ENCODE data around the gene CYP27C1. TPM values are rescaled to one million over a fixed set of nuclear protein-coding genes. Genes with fewer than 3 reads are reported as not detected.

Gene CYP27C1
- polyA plus RNA-seq, 2 of the 4 experiments (the other 2 are of a cell fraction) = 2.2 to 4.6 TPM

GRCh38 chr2:127160676-127161075 is 59.4 kb downstream of the CYP27C1 start:
- ChIA-PET CTCF (interaction anchor here (1.1 to 1.3 kb wide), 2 partner anchors 86 to 93 kb away, joined by 3 to 4 read pairs; no protein-coding TSS in a partner anchor), POLR2A (no interaction called here)
- FAIRE-seq (no peak), DNase-seq (ENCODE audit: low read depth in 1 of 2, low spot score in 1 of 2) (no peak), ATAC-seq (no peak)
- Histone ChIP-seq H3K9me3 (no peaks in the 10 kb centered on the region), H3K4me1 (peaks cover 12% of the 10 kb centered on the region), H3K4me2 (no peak overlapping the region), H3K4me3 (no peak overlapping the region), H3K27ac (no peak overlapping the region)
- WGBS (ENCODE audit: missing lambda C conversion rate) = 55% methylated on average over 3 of the region's 3 CpGs
- TF ChIP-seq E2F6 (IDR thresholded peaks at IDR 0.05; ENCODE audit: borderline replicate concordance, low read depth) (no peak), FOSB (CRISPR knock-in tag; IDR thresholded peaks at IDR 0.05) (no peak), ELK1 (IDR thresholded peaks at IDR 0.05; ENCODE audit: low read depth, low read length) (no peak), NR3C1 (IDR thresholded peaks at IDR 0.05) (no peak), JUNB (IDR thresholded peaks at IDR 0.05) (no peak), HMGXB4 (CRISPR knock-in tag; IDR thresholded peaks at IDR 0.05; ENCODE audit: borderline replicate concordance) (no peak), USF2 (IDR thresholded peaks at IDR 0.05) (no peak), ZC3H11A (IDR thresholded peaks at IDR 0.05) (no peak), ATOH8 (CRISPR knock-in tag; IDR thresholded peaks at IDR 0.05; ENCODE audit: low read depth) (no peak), NPAS2 (CRISPR knock-in tag; IDR thresholded peaks at IDR 0.05; ENCODE audit: borderline replicate concordance) (no peak), EP300 (IDR thresholded peaks at IDR 0.05) (no peak), KDM1A (IDR thresholded peaks at IDR 0.05; ENCODE audit: low read depth) (no peak)
- TF ChIP-seq, protein P1, sequence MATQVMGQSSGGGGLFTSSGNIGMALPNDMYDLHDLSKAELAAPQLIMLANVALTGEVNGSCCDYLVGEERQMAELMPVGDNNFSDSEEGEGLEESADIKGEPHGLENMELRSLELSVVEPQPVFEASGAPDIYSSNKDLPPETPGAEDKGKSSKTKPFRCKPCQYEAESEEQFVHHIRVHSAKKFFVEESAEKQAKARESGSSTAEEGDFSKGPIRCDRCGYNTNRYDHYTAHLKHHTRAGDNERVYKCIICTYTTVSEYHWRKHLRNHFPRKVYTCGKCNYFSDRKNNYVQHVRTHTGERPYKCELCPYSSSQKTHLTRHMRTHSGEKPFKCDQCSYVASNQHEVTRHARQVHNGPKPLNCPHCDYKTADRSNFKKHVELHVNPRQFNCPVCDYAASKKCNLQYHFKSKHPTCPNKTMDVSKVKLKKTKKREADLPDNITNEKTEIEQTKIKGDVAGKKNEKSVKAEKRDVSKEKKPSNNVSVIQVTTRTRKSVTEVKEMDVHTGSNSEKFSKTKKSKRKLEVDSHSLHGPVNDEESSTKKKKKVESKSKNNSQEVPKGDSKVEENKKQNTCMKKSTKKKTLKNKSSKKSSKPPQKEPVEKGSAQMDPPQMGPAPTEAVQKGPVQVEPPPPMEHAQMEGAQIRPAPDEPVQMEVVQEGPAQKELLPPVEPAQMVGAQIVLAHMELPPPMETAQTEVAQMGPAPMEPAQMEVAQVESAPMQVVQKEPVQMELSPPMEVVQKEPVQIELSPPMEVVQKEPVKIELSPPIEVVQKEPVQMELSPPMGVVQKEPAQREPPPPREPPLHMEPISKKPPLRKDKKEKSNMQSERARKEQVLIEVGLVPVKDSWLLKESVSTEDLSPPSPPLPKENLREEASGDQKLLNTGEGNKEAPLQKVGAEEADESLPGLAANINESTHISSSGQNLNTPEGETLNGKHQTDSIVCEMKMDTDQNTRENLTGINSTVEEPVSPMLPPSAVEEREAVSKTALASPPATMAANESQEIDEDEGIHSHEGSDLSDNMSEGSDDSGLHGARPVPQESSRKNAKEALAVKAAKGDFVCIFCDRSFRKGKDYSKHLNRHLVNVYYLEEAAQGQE (IDR thresholded peaks at IDR 0.05) = no peak

GRCh38 chr2:127159543-127159942 is 60.6 kb downstream of the CYP27C1 start:
- no peaks in the 10 kb centered on the region for H3K9me3 ChIP-seq
- FAIRE-seq (no peak), DNase-seq (ENCODE audit: low read depth in 1 of 2, low spot score in 1 of 2) (no peak), ATAC-seq (no peak)
- TF ChIP-seq FOXS1 (CRISPR knock-in tag; IDR thresholded peaks at IDR 0.05) (no peak), CHD4 (IDR thresholded peaks at IDR 0.05; ENCODE audit: borderline replicate concordance) (no peak), TFCP2L1 (CRISPR knock-in tag; IDR thresholded peaks at IDR 0.05) (no peak)
- 67% methylated on average over 2 of the region's 2 CpGs for WGBS (ENCODE audit: missing lambda C conversion rate)
- H3K4me3 ChIP-seq = no peak overlapping the region
- ChIA-PET POLR2A (interaction anchor here (0.7 kb wide), 1 partner anchor 134 kb away, joined by 4 read pairs; no protein-coding TSS in a partner anchor), CTCF (interaction anchor here (0.6 to 2.0 kb wide), 2 partner anchors 14 to 777 kb away, joined by 3 to 6 read pairs; no protein-coding TSS in a partner anchor)
- H3K4me1 ChIP-seq = peaks cover 16% of the 10 kb centered on the region
- no peak overlapping the region for H3K27ac ChIP-seq
- no peak overlapping the region for H3K4me2 ChIP-seq
